Ishikawa (cell line): ENCODE measurements around the gene HCCS.

ENCODE experiments used
- CEBPB ChIP-seq: IDR thresholded peaks from 2 replicates; pipeline ENCODE4 v1.6.1; 2012
- CREB1 ChIP-seq: IDR thresholded peaks from 2 replicates; pipeline ENCODE4 v1.6.1; 2012; ENCODE audit warnings: low read depth
- EGR1 ChIP-seq: IDR thresholded peaks from 2 replicates; pipeline ENCODE4 v1.6.1; 2012
- EP300 ChIP-seq: IDR thresholded peaks from 2 replicates; pipeline ENCODE4 v1.6.1; 2012; ENCODE audit warnings: borderline replicate concordance
- FOXM1 ChIP-seq: IDR thresholded peaks from 2 replicates; pipeline ENCODE4 v1.6.1; 2012; ENCODE audit warnings: low read depth, borderline replicate concordance
- NFIC ChIP-seq: IDR thresholded peaks from 2 replicates; pipeline ENCODE4 v1.6.1; 2012
- RAD21 ChIP-seq: IDR thresholded peaks from 2 replicates; pipeline ENCODE4 v1.6.1; 2012; ENCODE audit warnings: low read depth
- TAF1 ChIP-seq: IDR thresholded peaks from 2 replicates; pipeline ENCODE4 v1.6.1; 2012; ENCODE audit warnings: low read depth, mild to moderate bottlenecking
- TCF12 ChIP-seq: IDR thresholded peaks from 2 replicates; pipeline ENCODE4 v1.6.1; 2012; ENCODE audit warnings: low read depth
- TEAD4 ChIP-seq: IDR thresholded peaks from 2 replicates; pipeline ENCODE4 v1.6.1; 2012
- YY1 ChIP-seq: IDR thresholded peaks from 2 replicates; pipeline ENCODE4 v1.6.1; 2012; ENCODE audit warnings: low read depth
- ZBTB7A ChIP-seq: IDR thresholded peaks from 2 replicates; pipeline ENCODE4 v1.6.1; 2012; ENCODE audit warnings: low read depth
- TF ChIP-seq, protein P1 (sequence below): IDR thresholded peaks from 2 replicates; pipeline ENCODE4 v1.6.1; 2012
- TF ChIP-seq, protein P2 (sequence below): IDR thresholded peaks from 2 replicates; pipeline ENCODE4 v1.6.1; 2012
- TF ChIP-seq, protein P3 (sequence below): IDR thresholded peaks from 2 replicates; pipeline ENCODE4 v1.6.1; 2012; ENCODE audit warnings: low read depth, mild to moderate bottlenecking

The HCCS gene

DNA sequence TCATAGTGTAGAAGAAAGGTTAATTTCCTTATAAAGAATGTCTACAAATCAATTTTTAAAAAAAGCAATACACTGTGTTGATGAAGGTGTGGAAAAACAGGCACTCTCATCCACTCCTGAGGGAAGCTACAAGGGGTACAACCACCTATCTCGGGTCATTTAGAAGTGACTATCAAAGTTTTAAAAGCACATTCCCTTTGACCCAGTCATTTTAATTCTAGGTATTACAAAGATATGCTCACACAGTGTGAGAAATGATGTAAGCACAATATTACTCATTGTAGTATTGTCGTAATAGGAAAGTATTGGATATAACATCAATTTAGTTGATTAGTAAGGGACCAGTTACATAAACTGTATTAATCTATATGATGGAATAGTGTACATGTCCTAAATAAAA lies 7.4 kb upstream of the HCCS start:
- no peak for TF ChIP-seq TAF1

DNA sequence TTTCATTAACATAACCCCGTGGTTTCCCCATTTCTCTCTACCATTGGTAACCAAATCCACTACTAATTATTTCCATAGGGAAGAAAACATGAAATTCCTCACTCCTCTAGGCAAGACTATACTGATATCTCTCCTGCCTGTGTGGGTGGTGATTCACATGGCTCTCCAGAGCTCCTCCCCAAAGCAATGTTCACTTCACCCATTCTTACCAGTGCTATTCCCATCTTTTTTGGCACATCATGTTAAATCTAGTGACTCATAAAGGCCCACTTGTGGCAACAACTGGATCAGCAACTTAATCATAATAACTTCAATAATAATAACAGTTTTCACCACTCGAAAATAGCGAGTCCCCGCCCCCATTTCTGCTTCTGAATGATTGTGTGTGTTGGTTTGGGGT lies 6.1 kb upstream of the HCCS start:
- TF ChIP-seq, protein P1, sequence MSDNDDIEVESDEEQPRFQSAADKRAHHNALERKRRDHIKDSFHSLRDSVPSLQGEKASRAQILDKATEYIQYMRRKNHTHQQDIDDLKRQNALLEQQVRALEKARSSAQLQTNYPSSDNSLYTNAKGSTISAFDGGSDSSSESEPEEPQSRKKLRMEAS: no peak
- TF ChIP-seq CREB1 (no peak), TAF1 (no peak), TEAD4 (no peak), TCF12 (no peak), RAD21 (no peak), YY1 (no peak), CEBPB (no peak), EP300 (no peak), EGR1 (no peak), FOXM1 (no peak), NFIC (no peak), ZBTB7A (no peak)
- TF ChIP-seq, protein P2, sequence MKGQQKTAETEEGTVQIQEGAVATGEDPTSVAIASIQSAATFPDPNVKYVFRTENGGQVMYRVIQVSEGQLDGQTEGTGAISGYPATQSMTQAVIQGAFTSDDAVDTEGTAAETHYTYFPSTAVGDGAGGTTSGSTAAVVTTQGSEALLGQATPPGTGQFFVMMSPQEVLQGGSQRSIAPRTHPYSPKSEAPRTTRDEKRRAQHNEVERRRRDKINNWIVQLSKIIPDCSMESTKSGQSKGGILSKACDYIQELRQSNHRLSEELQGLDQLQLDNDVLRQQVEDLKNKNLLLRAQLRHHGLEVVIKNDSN: no peak

DNA sequence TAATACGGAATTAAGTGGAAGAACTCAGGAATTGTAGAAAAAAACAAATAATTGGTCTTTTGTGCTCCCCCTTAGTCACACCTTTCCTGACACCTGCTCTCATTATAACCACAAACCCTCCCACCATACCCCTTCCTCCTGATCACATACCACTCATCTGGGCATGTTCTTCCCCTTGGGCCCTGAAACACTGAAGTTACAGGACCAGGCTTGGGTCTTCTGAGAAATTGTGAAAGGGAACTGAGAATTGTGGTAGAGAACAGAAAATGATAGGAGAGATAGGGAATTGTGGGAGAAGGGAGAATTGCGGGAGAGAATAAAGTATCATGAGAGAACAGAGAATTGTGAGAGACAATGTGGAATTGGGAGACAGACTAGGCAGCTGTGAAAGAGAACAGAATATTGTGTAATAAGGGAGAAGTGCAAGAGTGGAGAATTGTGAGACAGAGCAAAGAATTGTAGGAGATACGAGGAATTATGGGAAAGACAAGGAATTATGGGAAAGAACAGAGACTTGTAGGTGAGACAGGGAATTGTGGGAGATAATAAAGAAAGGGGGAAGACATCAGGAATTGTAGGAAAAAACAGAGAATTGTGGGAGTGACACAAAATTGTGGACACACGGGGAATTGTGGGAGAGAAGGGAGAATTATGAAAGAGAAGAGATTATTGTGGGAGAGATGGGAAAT lies 2.7 kb upstream of the HCCS start:
- TF ChIP-seq, protein P1: no peak
- no peak for TF ChIP-seq FOXM1

DNA sequence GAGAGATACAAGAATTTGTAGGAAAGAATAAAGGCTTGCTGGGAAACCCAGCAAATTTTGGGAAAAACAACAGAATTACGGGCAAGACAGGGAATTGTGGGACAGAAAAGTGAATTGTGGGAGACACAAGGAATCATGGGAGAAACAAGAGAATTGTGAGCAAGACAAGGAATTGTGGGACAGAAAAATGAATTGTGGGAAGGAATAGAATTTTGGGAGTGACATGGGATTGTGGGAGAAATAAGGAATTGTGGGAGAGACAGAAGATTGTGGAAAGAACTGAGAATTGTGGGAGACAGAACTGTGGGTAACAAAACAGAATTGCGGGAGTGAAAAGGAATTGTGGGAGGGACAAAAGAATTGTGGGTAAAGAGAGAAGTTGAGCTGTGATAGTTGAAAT lies 1.2 kb upstream of the HCCS start:
- TF ChIP-seq FOXM1 (no peak), CEBPB (no peak), TAF1 (no peak), NFIC (no peak), TCF12 (no peak), TEAD4 (no peak), ZBTB7A (no peak)
- TF ChIP-seq, protein P1: no peak
- TF ChIP-seq, protein P2: no peak

DNA sequence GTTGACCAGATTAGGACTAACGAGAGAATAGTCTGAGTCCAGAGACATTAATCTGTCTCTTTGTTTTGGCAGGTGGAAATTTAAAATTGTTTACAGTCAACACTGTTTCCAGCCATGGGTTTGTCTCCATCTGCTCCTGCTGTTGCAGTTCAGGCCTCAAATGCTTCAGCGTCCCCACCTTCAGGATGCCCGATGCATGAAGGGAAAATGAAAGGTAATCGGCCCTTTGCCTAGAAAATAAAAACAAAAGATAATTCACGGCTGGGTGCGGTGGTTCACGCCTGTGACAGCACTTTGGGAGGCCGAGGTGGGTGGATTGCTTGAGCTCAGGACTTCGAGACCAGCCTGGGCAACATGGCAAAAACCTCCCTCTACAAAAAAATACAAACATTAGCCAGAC lies 815 bp downstream of the HCCS start:
- TF ChIP-seq, protein P3, sequence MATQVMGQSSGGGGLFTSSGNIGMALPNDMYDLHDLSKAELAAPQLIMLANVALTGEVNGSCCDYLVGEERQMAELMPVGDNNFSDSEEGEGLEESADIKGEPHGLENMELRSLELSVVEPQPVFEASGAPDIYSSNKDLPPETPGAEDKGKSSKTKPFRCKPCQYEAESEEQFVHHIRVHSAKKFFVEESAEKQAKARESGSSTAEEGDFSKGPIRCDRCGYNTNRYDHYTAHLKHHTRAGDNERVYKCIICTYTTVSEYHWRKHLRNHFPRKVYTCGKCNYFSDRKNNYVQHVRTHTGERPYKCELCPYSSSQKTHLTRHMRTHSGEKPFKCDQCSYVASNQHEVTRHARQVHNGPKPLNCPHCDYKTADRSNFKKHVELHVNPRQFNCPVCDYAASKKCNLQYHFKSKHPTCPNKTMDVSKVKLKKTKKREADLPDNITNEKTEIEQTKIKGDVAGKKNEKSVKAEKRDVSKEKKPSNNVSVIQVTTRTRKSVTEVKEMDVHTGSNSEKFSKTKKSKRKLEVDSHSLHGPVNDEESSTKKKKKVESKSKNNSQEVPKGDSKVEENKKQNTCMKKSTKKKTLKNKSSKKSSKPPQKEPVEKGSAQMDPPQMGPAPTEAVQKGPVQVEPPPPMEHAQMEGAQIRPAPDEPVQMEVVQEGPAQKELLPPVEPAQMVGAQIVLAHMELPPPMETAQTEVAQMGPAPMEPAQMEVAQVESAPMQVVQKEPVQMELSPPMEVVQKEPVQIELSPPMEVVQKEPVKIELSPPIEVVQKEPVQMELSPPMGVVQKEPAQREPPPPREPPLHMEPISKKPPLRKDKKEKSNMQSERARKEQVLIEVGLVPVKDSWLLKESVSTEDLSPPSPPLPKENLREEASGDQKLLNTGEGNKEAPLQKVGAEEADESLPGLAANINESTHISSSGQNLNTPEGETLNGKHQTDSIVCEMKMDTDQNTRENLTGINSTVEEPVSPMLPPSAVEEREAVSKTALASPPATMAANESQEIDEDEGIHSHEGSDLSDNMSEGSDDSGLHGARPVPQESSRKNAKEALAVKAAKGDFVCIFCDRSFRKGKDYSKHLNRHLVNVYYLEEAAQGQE: no peak
- TF ChIP-seq CREB1: no peak

DNA sequence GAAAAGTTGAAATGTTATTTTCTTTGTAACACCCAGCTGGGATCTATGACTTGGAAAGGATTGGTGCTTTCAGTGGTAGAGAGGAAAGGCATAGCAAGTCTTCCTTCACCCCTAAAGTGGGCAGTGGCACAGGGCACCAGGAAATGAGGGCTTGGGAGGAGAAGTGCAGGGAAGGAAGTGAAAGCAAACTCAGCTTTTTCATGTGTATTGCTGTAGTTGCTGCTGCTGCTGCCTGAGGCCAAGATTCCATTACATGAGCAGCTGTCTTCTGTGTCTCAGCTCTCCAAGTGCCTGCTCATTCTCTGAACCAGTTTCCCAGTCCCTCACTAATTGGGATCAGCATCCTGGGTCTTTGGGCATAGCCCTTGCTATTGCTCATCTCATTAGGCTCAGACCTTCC lies 2.6 kb downstream of the HCCS start:
- TF ChIP-seq NFIC (no peak), EP300 (no peak), ZBTB7A (no peak), TCF12 (no peak)

DNA sequence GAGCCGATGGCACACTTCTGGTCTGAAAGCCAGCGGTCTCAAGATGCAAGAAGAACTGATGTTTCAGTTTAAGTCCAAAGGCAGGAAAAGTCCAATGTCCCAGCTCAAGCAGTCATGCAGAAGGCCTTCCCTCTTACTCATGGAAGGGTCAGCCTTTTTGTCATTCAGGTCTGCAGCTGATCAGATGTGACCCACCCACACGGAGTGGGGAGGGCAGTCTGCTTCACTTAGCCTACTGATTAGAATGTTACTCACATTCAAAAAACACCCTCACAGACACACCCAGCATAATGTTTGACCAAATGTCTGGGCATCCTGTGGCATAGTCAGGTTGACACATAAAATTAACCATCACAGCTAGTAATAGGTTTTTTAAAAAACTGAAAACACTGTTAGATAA lies 6.6 kb downstream of the HCCS start:
- TF ChIP-seq CEBPB (no peak), TEAD4 (no peak), YY1 (no peak), EGR1 (no peak), NFIC (no peak), RAD21 (no peak), TAF1 (no peak), TCF12 (no peak), CREB1 (no peak), ZBTB7A (no peak), FOXM1 (no peak), EP300 (no peak)
- TF ChIP-seq, protein P1: no peak
- TF ChIP-seq, protein P2: no peak
- TF ChIP-seq, protein P3: no peak
